ENCODE data around the gene CRHR1.
"Not testable (repeated sequence)": the region's sequence is repeated elsewhere in the genome, so short reads cannot be mapped to it uniquely, and the experiment has no call there.

CRHR1 gene

GRCh38 chr17:45846646-45847045 lies 62.5 kb downstream of the CRHR1 start:
- no peak for DNase-seq

DNA sequence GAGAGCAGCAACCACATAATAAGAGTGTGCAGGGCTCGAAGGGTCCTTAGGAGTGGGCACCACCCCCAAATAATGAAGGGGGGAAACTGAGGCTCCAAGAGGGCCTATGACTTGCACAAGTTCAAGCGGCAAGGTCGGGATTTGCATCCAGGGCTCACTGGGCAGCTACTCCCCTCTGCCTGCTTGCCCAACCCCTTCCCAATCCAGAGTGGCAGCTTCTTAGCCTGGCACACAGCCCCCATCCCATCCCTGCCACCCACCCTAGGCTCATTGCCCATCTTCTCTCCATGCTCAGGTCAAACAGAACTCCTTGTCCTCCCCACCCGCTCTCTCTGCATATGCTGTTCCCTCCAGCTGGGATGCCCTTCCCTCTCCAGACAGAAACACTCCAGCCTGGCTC lies 63.0 kb downstream of the CRHR1 start:
- DNase-seq, result no peak

- no peak for DNase-seq
Measured at GRCh38 chr17:45847747-45848146, 63.6 kb downstream of the CRHR1 start.

DNA sequence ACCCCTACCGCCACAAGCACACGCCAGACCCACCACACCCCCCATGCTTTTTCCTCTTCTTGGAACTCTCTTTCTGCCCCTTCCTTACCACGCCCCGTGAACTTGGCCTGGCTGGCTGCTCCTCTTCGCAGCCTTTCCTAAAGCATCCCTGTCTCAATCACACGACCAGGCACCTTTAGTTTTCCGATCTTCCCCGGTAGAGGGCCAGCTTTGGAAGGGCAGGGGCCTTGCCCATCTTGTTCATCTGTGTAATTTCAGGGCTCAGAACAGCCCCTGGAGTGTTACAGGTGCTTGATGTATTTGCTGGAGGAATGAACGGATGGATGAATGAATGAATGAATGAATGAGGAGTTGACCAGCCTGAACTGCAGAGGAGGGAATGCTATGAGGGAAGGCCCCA lies 64.3 kb downstream of the CRHR1 start:
- DNase-seq, result no peak

GRCh38 chr17:45848868-45849535 lies 64.9 kb downstream of the CRHR1 start:
- no peak for DNase-seq

DNA sequence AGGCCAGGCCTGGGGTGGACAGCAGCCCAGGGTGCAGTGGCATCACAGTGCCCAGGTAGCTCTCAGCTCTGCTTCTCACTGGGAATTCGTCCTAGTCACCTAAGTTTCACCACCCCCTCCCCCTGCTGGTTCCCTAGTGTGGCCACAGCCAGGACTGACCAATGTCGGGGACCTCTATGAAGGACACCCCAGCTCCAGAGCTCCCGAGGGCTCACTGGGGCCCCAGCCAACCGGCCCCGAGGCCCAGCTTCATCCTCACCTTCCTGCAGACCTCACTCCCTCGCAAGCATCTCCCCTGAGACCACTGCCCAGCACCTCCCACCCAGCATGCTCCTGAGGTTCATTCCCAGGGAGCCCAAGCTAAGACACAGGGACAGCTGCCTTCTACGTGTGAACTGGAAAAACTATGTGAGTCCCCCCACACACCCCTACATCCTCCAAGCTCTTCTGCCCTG lies 65.4 kb downstream of the CRHR1 start:
- DNase-seq, result no peak

- DNase-seq, result no peak
Measured at GRCh38 chr17:45850011-45850410, 65.9 kb downstream of the CRHR1 start.

GRCh38 chr17:45850468-45850867 lies 66.3 kb downstream of the CRHR1 start:
- DNase-seq, result no peak

- no peak for DNase-seq
Measured at GRCh38 chr17:45851022-45851421, 66.9 kb downstream of the CRHR1 start.

GRCh38 chr17:45851464-45851863 lies 67.3 kb downstream of the CRHR1 start:
- DNase-seq, result no peak

- no peak for DNase-seq
Measured at GRCh38 chr17:45851873-45852272, 67.8 kb downstream of the CRHR1 start.

DNA sequence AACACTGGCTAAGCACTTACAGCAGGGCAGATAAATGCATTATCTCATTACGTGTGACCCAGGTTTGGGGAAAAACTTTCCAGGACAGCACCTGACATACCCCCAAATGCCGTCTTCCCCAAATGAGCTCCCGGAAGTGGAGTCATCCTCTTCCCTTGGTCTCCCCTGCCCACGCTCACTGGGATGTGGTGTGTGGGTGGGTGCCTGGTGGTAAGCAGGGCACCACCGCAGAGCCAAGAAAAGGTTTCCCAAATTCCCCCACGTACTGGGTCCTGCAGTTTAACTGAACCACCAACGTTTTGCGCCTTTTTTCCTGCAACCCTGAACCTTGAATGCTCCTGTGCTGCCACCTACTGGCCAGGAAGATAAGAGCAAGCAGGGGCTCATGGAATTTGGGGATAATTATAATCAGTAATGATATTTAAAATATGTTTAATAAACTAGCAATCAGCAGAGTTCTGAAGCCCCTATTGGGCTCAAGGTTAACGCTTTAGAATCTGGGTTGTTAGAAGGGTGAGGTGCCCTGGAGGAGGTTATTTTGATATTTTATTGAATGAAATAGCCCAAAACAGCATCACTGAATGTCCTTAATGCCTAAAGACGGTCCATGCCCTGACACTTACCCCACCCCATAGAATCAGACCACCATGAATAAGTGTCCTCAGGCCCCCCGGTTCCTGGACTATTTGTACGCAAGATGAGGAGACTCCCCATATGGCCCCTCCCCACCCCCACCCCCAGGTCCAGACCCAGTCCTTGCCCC lies 68.6 kb downstream of the CRHR1 start:
- peak; percentile 65 for DNase-seq

DNA sequence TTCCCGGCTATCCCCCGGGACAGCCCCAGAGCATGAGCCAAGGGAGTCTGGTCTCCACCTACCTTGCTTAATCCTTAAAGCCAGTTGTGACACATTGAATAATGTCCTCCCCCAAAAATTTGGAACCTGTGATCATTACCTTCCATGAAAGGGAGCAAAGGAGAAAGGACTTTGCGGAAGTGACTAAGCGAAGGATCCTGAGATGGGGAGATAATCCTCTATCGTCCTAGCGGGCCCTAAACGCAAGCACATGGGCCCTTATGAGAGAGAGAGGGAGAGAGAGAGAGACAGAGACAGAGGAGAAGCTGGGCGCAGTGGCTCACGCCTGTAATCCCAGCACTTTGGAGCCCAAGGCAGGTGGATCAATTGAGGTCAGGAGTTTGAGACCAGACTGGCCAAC lies 70.1 kb downstream of the CRHR1 start:
- DNase-seq, result no peak

- no peak for DNase-seq
Measured at GRCh38 chr17:45855691-45856336, 71.7 kb downstream of the CRHR1 start.

GRCh38 chr17:45857977-45858708 lies 74.0 kb downstream of the CRHR1 start:
- DNase-seq, result peak; percentile 54

DNA sequence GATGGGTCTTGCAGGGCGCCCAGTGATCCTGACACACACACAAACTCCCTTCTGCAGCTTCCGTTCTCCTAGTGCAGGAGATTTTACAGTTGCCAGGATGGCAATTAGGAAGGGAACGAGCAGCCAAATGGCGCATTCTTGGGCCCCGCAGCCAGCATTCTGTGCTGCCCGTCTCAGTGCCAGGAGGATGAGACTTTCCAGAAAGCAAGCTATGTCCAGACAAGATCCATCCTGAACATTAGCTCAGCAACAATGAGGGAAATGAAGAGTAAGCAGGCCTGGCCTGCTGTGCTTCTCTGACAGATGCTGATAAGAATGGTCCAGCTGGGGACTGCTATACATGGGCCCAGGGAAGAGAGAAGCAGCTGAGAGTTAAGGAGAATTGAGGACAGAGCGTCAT lies 77.0 kb downstream of the CRHR1 start:
- no peak for DNase-seq

DNA sequence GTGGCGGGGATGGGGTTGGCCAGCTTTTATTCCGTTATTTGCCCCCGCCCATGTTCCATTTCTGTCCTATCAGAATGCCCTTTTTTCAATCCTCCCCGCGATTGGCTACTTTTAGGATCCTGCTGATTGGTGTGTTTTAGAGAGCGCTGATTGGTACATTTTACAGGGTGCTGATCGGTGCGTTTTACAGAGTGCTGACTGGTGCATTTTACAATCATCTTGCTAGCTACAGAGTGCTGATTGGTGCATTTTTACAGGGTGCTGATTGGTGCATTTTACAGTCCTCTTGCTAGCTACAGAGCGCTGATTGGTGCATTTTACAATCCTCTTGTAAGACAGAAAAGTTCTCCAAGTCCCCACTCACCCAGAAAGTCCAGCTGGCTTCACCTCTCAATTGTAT lies 78.0 kb downstream of the CRHR1 start:
- DNase-seq, result not testable (repeated sequence)

DNA sequence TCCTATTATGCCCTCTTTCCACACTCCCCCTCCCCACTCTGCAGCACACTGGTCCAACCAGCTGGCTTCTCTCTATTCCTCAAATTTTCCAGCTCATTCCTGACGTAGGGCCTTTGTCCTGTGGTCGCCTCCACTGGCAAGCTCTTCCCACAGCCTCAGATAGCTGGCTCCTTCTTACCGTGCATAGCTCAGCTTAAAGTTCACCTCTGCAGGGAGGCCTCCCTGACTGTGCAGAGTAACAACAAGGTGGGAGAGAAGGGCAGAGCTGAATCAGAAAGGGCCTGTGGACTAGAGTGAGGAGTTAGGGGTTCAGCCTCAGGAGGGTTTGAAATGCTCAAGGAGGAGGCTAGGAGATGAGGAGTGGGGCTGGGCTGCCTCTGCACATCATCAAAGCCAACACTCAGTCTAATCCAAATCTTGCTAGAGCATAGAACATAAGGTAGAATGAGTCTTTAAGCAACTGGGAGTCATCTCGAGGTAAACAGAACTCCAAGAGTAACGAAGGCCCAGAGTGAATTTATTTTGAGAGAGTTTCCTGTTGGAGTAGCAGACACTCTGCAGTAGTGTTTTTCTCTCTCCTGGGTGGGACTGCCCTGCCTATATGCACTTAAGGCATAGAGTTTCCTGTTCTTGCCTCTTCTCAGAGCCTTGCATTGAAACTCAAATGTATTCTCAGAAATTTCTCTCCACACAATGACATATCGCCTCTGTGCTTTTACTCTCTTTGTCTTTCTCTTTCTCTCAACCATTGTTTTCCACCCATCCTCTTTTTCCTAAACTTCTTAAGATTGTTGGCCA lies 79.9 kb downstream of the CRHR1 start:
- DNase-seq, result no peak

DNA sequence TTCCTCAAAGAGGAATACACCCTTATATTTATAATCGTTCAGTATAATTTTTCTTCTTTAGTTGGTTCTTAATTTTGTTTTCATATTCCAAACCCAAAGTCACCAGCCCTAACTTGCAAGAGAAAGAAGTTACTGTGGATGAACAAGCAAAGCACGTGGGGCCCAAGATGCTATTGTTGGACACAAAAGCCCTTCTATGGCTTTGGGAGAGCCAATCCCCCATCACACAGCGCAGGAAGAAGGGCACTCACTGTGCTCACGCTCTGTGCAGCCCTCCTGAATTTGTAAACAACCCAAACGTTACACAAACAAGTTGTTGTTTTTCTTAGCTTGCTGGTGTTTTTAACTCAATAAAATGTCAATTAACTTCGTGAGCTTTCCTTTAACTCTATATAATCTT lies 83.1 kb downstream of the CRHR1 start:
- no peak for DNase-seq

GRCh38 chr17:45867702-45868101 lies 83.6 kb downstream of the CRHR1 start:
- DNase-seq, result no peak

DNA sequence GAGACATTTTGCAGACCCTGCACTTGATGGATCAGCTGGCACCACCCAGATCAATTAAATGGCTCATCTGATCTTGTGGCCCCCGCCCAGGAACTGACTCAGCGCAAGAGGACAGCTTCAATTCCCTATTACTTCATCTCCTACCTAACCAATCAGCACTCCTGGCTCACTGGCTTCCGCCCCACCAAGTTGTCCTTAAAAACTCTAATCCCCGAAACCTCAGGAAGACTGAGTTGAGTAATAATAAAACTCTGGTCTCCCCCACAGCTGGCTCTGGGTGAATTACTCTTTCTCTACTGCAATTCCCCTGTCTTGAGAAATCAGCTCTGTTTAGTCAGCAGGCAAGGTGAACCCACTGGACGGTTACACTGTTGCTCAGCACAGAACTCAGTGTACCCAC lies 84.2 kb downstream of the CRHR1 start:
- no peak for DNase-seq

GRCh38 chr17:45869676-45870341 lies 85.7 kb downstream of the CRHR1 start:
- DNase-seq, result no peak

Measured in femur (tissue), 1 donor.